HPDE6-E6E7 (cell line): ENCODE data around the gene SCD.

Experiments
- DNase-seq: peaks from one replicate; pipeline ENCODE4 v3.0.0; 2011; ENCODE audit warnings: missing footprints; ENCODE audit errors: extremely low spot score

Gene SCD

DNA sequence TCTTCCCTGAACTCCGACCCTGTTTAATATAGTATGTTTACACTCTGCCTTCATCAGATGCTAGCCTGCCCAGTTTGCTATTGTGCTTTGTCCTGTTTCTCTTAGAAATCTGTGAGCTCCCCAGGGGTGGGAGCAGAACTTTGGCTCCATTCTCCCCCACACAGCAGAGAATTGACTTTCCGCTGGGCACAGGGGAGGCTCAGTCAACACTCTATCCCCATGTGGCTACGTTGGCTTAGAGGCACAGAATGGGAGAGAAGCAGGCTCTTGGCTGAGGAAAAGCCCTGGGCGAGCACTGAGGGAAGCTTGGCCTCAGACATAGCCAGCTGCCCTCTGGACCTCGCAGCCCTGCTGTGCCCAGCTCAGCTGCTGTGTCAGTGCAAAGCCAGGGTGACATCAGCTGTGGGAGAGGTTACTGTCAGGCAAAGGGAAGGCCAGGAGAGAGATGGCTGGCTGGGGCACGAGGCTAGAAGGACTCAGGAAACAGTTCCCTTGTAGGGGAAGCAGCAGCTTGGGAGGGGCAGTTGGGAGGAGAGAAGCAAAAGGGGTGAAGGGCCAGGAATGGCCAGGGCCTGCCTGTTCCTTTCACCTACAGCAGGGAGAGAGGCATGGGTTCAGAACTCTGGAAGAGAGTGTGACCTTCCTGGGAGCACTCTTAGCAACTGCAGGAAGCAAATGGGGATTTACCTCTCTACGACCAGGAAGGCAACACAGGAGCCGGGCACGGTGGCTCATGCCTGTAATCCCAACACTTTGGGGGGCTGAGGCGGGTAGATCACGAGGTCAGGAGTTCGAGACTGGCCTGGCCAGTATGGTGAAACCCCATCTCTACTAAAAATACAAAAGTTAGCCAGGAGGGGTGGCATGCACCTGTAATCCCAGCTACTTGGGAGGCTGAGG is 5.8 kb upstream of the SCD start:
- no peak for DNase-seq

- peak; percentile 82 for DNase-seq
These were observed 4.9 kb upstream of the SCD start for GRCh38 chr10:100341953-100342626.

DNA sequence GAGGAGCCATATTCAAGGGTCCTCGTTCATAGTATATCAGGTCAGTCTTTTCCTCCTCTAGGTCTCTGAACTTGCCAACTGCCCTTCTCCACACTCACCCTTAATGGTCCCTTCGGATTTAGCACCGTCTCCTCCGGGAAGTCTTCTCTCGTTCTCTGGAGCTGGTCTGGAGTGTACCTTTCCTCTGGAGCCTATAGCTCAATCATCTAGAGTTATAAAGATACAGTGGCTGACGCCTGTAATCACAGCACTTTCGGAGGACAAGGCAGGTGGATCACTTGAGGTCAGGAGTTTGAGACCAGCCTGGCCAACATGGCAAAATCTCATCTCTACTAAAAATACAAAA is 4.4 kb upstream of the SCD start:
- DNase-seq: no peak

- DNase-seq: no peak
These were observed 2.7 kb upstream of the SCD start for GRCh38 chr10:100344241-100344788.

GRCh38 chr10:100345570-100346330 is 1.3 kb upstream of the SCD start:
- DNase-seq: no peak

DNA sequence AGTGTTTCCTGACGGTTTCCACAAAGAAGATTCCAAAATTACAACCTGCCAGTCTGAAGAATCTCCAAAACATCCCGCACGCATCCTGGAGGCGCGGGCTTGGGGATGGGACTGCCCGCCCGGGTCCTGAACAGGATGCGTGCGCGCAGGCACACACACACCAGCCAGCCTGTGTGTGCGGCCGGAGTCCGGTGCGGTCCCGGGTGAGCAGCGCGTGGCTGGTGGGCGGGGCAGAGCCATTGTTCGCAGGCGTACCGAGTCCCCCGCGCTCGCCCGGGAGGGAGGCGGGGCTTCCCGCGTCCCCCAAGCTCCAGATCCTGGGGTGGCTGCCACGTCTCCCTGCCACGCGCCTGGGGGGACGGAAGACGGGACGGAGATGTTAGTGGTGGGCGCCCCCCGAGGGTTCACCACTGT is 675 bp upstream of the SCD start:
- DNase-seq: peak; percentile 54

DNA sequence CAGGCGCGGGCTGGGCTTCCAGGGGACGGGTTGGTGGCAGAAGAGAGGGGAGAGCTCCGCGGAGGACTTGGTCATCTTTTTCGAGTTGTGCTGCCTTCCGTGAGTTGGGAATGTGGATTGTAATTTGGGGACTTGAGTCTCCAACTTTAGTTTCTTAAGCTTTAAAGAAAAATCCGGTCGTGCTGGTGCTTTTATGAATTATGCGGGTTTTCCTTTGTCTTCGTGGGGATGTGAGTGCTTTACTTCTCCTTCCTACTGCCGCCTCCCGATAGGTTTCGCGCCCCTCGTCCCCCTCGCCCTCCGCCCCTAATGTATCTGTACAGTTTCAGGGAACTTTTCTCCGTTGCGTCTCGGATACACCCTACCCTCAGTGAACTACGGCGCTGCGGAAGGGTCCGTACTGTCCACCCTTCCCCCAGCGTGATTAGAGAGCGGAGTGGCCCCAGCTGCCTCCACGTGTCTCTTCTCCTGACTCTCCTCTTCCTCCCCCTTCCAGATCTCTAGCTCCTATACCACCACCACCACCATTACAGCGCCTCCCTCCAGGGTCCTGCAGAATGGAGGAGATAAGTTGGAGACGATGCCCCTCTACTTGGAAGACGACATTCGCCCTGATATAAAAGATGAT is 649 bp downstream of the SCD start:
- DNase-seq: no peak

- no peak for DNase-seq
These were observed 1.4 kb downstream of the SCD start for GRCh38 chr10:100348389-100348927.

DNA sequence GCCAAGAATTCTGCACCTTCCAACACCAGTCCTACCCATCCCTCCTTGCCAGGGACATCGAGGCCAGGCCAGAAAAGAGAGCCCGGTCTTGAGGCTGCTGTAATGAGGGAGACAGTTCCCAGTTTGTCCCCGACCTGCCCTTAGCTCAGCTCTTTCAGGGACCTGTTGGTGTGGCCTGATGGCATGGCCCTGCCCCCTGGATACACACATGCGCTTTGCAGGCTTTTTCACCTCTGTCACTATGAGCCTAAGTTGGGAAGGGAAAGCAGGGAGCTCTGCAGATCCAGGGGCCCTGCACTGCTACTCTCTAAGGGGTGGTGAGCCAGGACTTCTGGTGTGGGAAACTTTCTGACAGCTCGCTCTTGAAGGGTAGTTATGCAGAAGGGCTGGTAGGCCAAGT is 2.1 kb downstream of the SCD start:
- DNase-seq: no peak

DNA sequence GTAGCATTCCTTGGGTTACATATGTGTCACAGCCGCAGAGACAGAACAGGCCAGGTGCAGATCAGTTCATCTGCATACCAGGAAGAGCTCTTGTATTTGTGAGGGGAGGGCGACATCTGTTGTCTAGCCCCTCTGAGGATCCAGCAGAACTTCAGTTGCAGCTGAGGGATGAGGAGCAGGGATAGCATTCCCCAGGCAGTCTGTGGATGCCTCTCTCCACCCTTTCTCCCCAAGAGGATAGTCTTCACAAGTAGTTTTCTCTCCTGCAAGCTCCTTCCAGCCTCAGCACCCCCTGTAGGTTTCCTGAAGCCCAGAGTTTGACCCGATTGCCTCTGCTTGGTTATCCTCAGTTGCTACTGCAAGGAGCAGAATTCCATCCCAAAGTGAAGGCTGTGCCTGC is 2.6 kb downstream of the SCD start:
- no peak for DNase-seq

DNA sequence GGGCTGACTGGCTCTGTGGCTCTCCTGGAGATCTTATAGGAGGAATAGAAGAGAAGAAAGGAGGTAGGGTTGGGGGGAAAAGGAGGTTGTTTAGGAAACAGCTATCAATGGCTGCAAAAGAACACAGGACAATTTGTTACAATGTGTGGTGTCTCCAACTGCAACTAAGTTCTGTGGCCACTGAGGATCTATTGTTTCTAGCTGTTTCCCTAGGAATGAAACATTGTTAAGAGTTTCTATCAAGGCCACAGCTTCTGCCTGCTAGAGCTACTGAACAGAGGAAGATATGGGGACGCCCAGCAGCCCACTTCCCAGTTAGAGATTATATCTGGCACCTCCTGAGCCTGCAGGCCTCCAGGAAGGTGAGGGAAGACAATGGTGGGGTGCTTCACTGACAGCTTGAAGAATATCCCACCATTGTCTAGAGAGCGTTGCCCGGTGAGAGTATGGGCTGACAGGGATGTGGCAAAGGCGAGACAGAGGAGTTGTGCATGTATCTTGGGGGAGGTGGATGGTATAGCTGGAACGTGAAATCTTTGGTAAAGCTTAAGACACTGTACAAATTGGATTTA is 4.0 kb downstream of the SCD start:
- no peak for DNase-seq

- no peak for DNase-seq
These were observed 6.9 kb downstream of the SCD start for GRCh38 chr10:100353770-100354485.

- no peak for DNase-seq
These were observed 8.1 kb downstream of the SCD start for GRCh38 chr10:100355086-100355485.

DNA sequence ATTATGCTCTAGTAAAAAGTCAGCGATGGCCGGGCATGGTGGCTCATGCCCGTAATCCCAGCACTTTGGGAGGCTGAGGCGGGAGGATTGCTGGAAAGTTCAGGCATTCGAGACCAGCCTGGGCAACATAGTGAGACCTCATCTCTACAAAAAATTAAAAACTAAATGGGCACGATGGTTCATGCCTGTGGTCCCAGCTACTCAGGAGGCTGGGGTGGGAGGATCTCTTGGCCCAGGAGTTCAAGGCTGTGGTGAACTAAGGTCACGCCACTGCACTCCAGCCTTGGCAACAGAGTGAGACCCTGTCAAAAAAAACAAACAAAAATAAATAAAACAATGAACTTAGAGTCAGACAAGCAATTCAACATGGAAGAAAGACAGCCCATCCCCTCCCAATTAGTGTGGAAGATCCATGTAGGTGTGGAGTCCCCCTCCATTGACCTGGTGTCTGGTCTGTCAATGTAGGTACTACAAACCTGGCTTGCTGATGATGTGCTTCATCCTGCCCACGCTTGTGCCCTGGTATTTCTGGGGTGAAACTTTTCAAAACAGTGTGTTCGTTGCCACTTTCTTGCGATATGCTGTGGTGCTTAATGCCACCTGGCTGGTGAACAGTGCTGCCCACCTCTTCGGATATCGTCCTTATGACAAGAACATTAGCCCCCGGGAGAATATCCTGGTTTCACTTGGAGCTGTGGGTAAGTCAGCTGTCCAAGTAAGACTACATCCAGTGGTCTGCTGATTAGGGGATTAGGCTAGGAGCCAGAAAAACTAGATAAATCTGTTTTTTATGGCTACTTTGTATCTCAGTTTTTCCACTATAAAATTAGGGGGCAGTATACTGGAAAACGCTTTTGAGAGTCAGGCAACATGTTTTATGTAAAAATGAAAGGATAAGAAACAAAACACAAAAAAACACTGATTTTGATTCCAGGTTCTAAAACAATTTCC is 9.3 kb downstream of the SCD start:
- DNase-seq: no peak

GRCh38 chr10:100357059-100357858 is 10.2 kb downstream of the SCD start:
- no peak for DNase-seq

GRCh38 chr10:100359030-100359432 is 12.0 kb downstream of the SCD start:
- no peak for DNase-seq

DNA sequence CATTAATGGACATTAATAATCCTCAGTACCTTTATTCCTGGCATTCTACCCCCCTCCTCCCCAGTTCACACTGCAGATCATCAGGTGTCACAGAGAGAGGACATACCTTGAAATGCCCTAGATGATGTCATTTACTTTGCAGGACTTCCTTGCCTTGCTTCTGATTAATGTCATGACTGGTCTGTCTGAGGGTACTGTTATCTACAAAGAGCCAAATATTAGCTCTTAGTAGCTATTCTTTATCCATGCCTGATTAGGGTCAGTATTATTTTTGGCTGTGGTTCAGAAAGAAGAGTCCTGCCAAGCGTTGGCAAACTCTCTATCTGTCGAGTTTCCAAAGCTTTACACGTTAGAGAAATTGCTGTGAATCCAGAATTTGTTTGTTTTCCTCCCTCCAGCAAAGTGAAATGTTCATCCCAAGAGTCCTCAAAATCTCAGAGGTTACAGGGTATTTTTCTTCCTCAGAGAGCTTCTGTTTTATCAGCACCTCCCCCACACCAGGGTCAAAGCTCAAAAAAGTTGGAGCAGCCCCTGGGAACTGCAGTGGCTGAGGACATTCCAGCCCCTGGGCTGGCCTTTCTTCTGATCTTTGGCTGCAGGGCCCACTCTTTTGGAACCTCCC is 12.6 kb downstream of the SCD start:
- DNase-seq: no peak

DNA sequence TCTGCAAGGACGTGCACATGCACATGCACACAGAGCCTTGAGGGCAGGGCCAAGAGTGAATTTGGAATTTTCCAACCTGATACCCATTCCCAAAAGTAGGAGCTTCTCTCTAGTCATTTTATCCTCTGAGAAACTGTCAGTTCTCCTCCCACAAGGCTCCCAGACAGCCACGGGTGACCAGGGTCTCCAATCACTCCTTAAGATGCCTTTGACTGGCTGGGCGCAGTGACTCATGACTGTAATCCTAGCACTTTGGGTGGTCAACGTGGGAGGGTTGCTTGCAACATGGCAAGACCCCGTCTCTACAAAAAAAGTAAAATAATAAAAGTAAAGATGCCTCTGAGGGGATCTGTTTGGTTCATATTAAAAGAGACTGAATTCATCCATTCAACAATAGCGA is 13.2 kb downstream of the SCD start:
- no peak for DNase-seq
